SK-N-SH treated with all-trans-retinoic acid at 6 μM for 48 hours (cell line): ENCODE results near the gene IL23R.

ENCODE experiments used
- ATAC-seq: fragments of 200-7000 bp; cut with Tn5 transposase; 3 replicates; pipeline ENCODE4 v1.9.1; 2020; ENCODE audit warnings: mild to moderate bottlenecking, moderate library complexity
- BACH2 ChIP-seq: fragments of 250-450 bp; sonication (Bioruptor Pico); IDR thresholded peaks from 2 replicates; pipeline ENCODE4 v1.9.0; 2021; ENCODE audit warnings: mild to moderate bottlenecking, borderline replicate concordance
- CREB5 ChIP-seq: fragments of 250-450 bp; sonication (Bioruptor Pico); IDR thresholded peaks from 2 replicates; pipeline ENCODE4 v1.5.1; 2020; ENCODE audit warnings: low read depth, mild to moderate bottlenecking, moderate library complexity
- CSDC2 ChIP-seq: fragments of 250-450 bp; sonication (Bioruptor Pico); IDR thresholded peaks from 2 replicates; pipeline ENCODE4 v1.5.0; 2020; ENCODE audit warnings: mild to moderate bottlenecking, moderate library complexity
- CSRNP3 ChIP-seq: fragments of 250-450 bp; sonication (Bioruptor Pico); IDR thresholded peaks from 2 replicates; pipeline ENCODE4 v1.5.1; 2021; ENCODE audit warnings: mild to moderate bottlenecking, moderate library complexity
- ESRRG ChIP-seq: fragments of 250-450 bp; sonication (Bioruptor Pico); IDR thresholded peaks from 2 replicates; pipeline ENCODE4 v1.6.1; 2021; ENCODE audit warnings: mild to moderate bottlenecking
- GLIS3 ChIP-seq: fragments of 250-450 bp; sonication (Bioruptor Pico); IDR thresholded peaks from 2 replicates; pipeline ENCODE4 v1.5.0; 2020; ENCODE audit warnings: mild to moderate bottlenecking, moderate library complexity
- ISL1 ChIP-seq: fragments of 250-450 bp; sonication (Bioruptor Pico); IDR thresholded peaks from 2 replicates; pipeline ENCODE4 v2.1.2; 2022; ENCODE audit warnings: mild to moderate bottlenecking, moderate library complexity
- OSR1 ChIP-seq: fragments of 250-450 bp; sonication (Bioruptor Pico); IDR thresholded peaks from 2 replicates; pipeline ENCODE4 v1.8.0; 2022; ENCODE audit warnings: moderate library complexity, mild to moderate bottlenecking, inconsistent platforms
- PATZ1 ChIP-seq: fragments of 250-450 bp; sonication (Bioruptor Pico); IDR thresholded peaks from 2 replicates; pipeline ENCODE4 v1.8.0; 2020; ENCODE audit warnings: mild to moderate bottlenecking, moderate library complexity, borderline replicate concordance
- POU6F1 ChIP-seq: fragments of 250-450 bp; sonication (Bioruptor Pico); IDR thresholded peaks from 2 replicates; pipeline ENCODE4 v1.8.0; 2021; ENCODE audit warnings: low read depth, mild to moderate bottlenecking, moderate library complexity, borderline replicate concordance
- RARB ChIP-seq: fragments of 250-450 bp; sonication (Bioruptor Pico); IDR thresholded peaks from 2 replicates; pipeline ENCODE4 v1.8.0; 2021; ENCODE audit warnings: mild to moderate bottlenecking, moderate library complexity
- SNAI2 ChIP-seq: fragments of 250-450 bp; sonication (Bioruptor Pico); IDR thresholded peaks from 2 replicates; pipeline ENCODE4 v1.5.0; 2020; ENCODE audit warnings: mild to moderate bottlenecking, moderate library complexity
- TOX ChIP-seq: fragments of 250-450 bp; sonication (Bioruptor Pico); IDR thresholded peaks from 2 replicates; pipeline ENCODE4 v1.8.0; 2021; ENCODE audit warnings: mild to moderate bottlenecking, moderate library complexity, borderline replicate concordance
- TSHZ2 ChIP-seq: fragments of 250-450 bp; sonication (Bioruptor Pico); IDR thresholded peaks from 2 replicates; pipeline ENCODE4 v1.5.0; 2020; ENCODE audit warnings: mild to moderate bottlenecking, moderate library complexity
- ZC3H10 ChIP-seq: fragments of 250-450 bp; sonication (Bioruptor Pico); IDR thresholded peaks from 2 replicates; pipeline ENCODE4 v1.5.1; 2021; ENCODE audit warnings: mild to moderate bottlenecking, moderate library complexity
- ZFP3 ChIP-seq: fragments of 250-450 bp; sonication (Bioruptor Pico); IDR thresholded peaks from 2 replicates; pipeline ENCODE4 v1.5.0; 2020; ENCODE audit warnings: mild to moderate bottlenecking, moderate library complexity
- ZNF565 ChIP-seq: fragments of 450-650 bp; formaldehyde crosslinking; conservative IDR thresholded peaks from 2 replicates; pipeline ENCODE4 v1.5.0; 2020; ENCODE audit warnings: low read depth, mild to moderate bottlenecking, moderate library complexity
- ZNF70 ChIP-seq: fragments of 450-650 bp; formaldehyde crosslinking; IDR thresholded peaks from 2 replicates; pipeline ENCODE4 v1.5.0; 2020; ENCODE audit warnings: mild to moderate bottlenecking, moderate library complexity
- ZNF8 ChIP-seq: fragments of 450-650 bp; formaldehyde crosslinking; IDR thresholded peaks from 2 replicates; pipeline ENCODE4 v1.5.0; 2020; ENCODE audit warnings: mild to moderate bottlenecking, moderate library complexity

Gene IL23R

GRCh38 chr1:67162954-67163353 lies 3.3 kb upstream of the IL23R start (continued):
- TF ChIP-seq CSRNP3 (CRISPR knock-in tag) (no peak), POU6F1 (CRISPR knock-in tag) (no peak), RARB (CRISPR knock-in tag) (no peak), BACH2 (CRISPR knock-in tag) (no peak), CSDC2 (CRISPR knock-in tag) (no peak), ZNF565 (no peak), ESRRG (CRISPR knock-in tag) (no peak), CREB5 (CRISPR knock-in tag) (no peak), SNAI2 (CRISPR knock-in tag) (no peak), ZNF8 (no peak), OSR1 (CRISPR knock-in tag) (no peak)

GRCh38 chr1:67165468-67166041 lies 699 bp upstream of the IL23R start:
- no peak for TF ChIP-seq TOX (CRISPR knock-in tag)
- no peak for TF ChIP-seq ZFP3
- no peak for TF ChIP-seq BACH2 (CRISPR knock-in tag)
- no peak for TF ChIP-seq RARB (CRISPR knock-in tag)
- no peak for TF ChIP-seq CREB5 (CRISPR knock-in tag)
- no peak for TF ChIP-seq OSR1 (CRISPR knock-in tag)
- no peak for TF ChIP-seq POU6F1 (CRISPR knock-in tag)
- no peak for TF ChIP-seq GLIS3 (CRISPR knock-in tag)
- no peak for TF ChIP-seq CSDC2 (CRISPR knock-in tag)
- no peak for TF ChIP-seq ZC3H10 (CRISPR knock-in tag)
- TF ChIP-seq ZNF70 (CRISPR knock-in tag): no peak
- no peak for TF ChIP-seq CSRNP3 (CRISPR knock-in tag)
- TF ChIP-seq ISL1 (CRISPR knock-in tag): no peak
- TF ChIP-seq PATZ1 (CRISPR knock-in tag): no peak
- no peak for TF ChIP-seq TSHZ2 (CRISPR knock-in tag)
- no peak for TF ChIP-seq ZNF8
- ATAC-seq: no peak
